GM19324 (cell line): ENCODE results near the gene SENP6.
"Not testable (repeated sequence)": the region's sequence is repeated elsewhere in the genome, so short reads cannot be mapped to it uniquely, and the experiment has no call there.

Experiments
- ATAC-seq: cut with Tn5 transposase; IDR thresholded peaks from one replicate; pipeline ENCODE4 v1.9.1; 2021; ENCODE audit warnings: mild to moderate bottlenecking, moderate library complexity; ENCODE audit not compliant: unreplicated experiment, low FRiP score

SENP6 gene

GRCh38 chr6:75601304-75602245 lies at the start of gene SENP6:
Gene SENP6 (plus strand): TSS chr6:75601880. CDS start chr6:75602525, 645 bp downstream.
- peak; percentile 80 for ATAC-seq

- ATAC-seq = no peak
Measured at GRCh38 chr6:75556240-75556639, 45.4 kb upstream of the SENP6 start.

GRCh38 chr6:75557068-75557467 lies 44.6 kb upstream of the SENP6 start:
- ATAC-seq = no peak

GRCh38 chr6:75563032-75563431 lies 38.6 kb upstream of the SENP6 start:
- ATAC-seq = peak; percentile 75

- no peak for ATAC-seq
Measured at GRCh38 chr6:75566137-75566767, 35.4 kb upstream of the SENP6 start.

- ATAC-seq = no peak
Measured at GRCh38 chr6:75568100-75568499, 33.6 kb upstream of the SENP6 start.

- no peak for ATAC-seq
Measured at GRCh38 chr6:75568965-75569364, 32.7 kb upstream of the SENP6 start.

- not testable (repeated sequence) for ATAC-seq
Measured at GRCh38 chr6:75570671-75571070, 31.0 kb upstream of the SENP6 start.

GRCh38 chr6:75572072-75572471 lies 29.6 kb upstream of the SENP6 start:
- ATAC-seq = no peak

- no peak for ATAC-seq
Measured at GRCh38 chr6:75579951-75580350, 21.7 kb upstream of the SENP6 start.

- ATAC-seq = no peak
Measured at GRCh38 chr6:75581231-75581630, 20.4 kb upstream of the SENP6 start.

GRCh38 chr6:75584552-75584951 lies 17.1 kb upstream of the SENP6 start:
- not testable (repeated sequence) for ATAC-seq

- no peak for ATAC-seq
Measured at GRCh38 chr6:75588948-75589347, 12.7 kb upstream of the SENP6 start.

- no peak for ATAC-seq
Measured at GRCh38 chr6:75590370-75590769, 11.3 kb upstream of the SENP6 start.

- not testable (repeated sequence) for ATAC-seq
Measured at GRCh38 chr6:75596380-75596779, 5.3 kb upstream of the SENP6 start.

GRCh38 chr6:75600768-75601167 lies 912 bp upstream of the SENP6 start:
- ATAC-seq = no peak

- peak; percentile 48 for ATAC-seq
Measured at GRCh38 chr6:75602246-75603105, 796 bp downstream of the SENP6 start.

- no peak for ATAC-seq
Measured at GRCh38 chr6:75603106-75603420, 1.4 kb downstream of the SENP6 start.

GRCh38 chr6:75604294-75604693 lies 2.6 kb downstream of the SENP6 start:
- ATAC-seq = no peak

- ATAC-seq = no peak
Measured at GRCh38 chr6:75605635-75606034, 4.0 kb downstream of the SENP6 start.

GRCh38 chr6:75608304-75608703 lies 6.6 kb downstream of the SENP6 start:
- no peak for ATAC-seq
